ENCODE data around the gene LRP1B.

GRCh38 chr2:140654565-140654964, 1476.3 kb downstream of the LRP1B start:
- TF ChIP-seq POLR2A (IDR thresholded peaks at IDR 0.05) (no peak), POLR2AphosphoS5 (IDR thresholded peaks at IDR 0.05) (no peak), CTCF (IDR thresholded peaks at IDR 0.05) (no peak)
